AG04450 (cell line): ENCODE data around the gene UACA. TPM values are rescaled to one million over a fixed set of nuclear protein-coding genes. Genes with fewer than 3 reads are reported as not detected.

Source experiments
- CTCF ChIA-PET: fragments of 300-600, 350-600 bp; formaldehyde crosslinking; extraction: SDS; loops from one replicate; lab custom pipeline; 2022; ENCODE audit warnings: antibody characterized with exemption, inconsistent platforms; lab: Charles Lee
- POLR2A ChIA-PET: fragments of 350-600 bp; formaldehyde crosslinking; extraction: SDS; loops from one replicate; lab custom pipeline; 2021; ENCODE audit warnings: antibody characterized with exemption, inconsistent platforms; lab: Yijun Ruan, JAX
- DNase-seq: peaks from one replicate; pipeline ENCODE4 v3.0.0-alpha.2; 2011; ENCODE audit warnings: low read depth, low spot score
- H3K27ac ChIP-seq: one replicate; pipeline ENCODE4 v1.5.1; 2012; ENCODE audit warnings: low read depth, low read length, control low read depth
- H3K27me3 ChIP-seq: one replicate; pipeline ENCODE4 v1.6.0; 2012; ENCODE audit warnings: low read length; ENCODE audit not compliant: control insufficient read depth, insufficient read depth
- H3K4me3 ChIP-seq: 2 replicates; pipeline ENCODE4 v1.5.1; 2011; ENCODE audit warnings: mild to moderate bottlenecking, low read depth, low read length, control low read depth
- H3K9me3 ChIP-seq: 2 replicates; pipeline ENCODE4 v1.5.1; 2012; ENCODE audit warnings: low read length; ENCODE audit not compliant: control insufficient read depth, insufficient read depth
- polyA plus RNA-seq: library from polyadenylated mRNA; depleted of rRNA; stranded (reverse); fragments of >200 nt; gene quantifications from 2 replicates; pipeline ENCODE4 v1.2.3, GENCODE V29; 2011
- TF ChIP-seq, protein P1 (sequence below): IDR thresholded peaks from 2 replicates; pipeline ENCODE4 v1.5.1; 2011; ENCODE audit warnings: low read depth, low read length, control low read depth, inconsistent platforms

UACA gene
- polyA plus RNA-seq, 1 experiment: 134 TPM

DNA sequence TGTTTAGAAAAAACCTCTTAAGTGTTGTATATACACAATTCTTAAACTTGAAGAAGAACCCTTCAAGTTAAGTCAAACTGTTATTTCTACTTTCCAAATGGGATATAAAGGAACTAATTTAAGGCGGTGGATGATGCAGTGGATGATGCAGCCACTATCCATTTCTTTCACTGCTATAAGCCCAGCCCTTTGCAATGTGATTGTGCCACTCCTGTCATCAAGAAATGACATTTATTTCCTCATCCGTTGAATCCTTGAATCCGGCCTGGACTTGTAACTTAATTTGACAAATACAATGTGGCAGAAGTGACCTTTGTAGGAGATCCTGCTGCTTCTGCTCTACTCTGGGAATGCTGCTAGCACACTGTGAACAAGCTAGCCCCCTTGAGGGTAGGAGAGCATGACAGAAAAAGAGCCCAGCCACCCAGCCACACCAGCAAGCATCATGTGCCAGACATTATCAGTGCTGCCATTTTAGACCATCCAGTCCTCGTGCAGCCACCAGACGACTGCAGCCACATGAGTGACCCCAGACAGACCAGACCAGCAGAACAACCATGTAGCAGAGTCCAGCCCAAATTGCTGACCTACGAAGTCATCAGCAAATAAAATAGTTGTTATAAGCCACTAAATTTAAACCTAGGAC is 47.4 kb downstream of the UACA start:
- Histone ChIP-seq H3K27ac (no peak overlapping the region), H3K9me3 (no peaks in the 10 kb centered on the region), H3K27me3 (no peaks in the 10 kb centered on the region), H3K4me3 (no peak overlapping the region)
- CTCF ChIA-PET: interaction anchor here (2.0 kb wide), 1 partner anchor 95 kb away, joined by 6 read pairs; no protein-coding TSS in a partner anchor
- POLR2A ChIA-PET: no interaction called here
- no peak for DNase-seq
- TF ChIP-seq, protein P1, sequence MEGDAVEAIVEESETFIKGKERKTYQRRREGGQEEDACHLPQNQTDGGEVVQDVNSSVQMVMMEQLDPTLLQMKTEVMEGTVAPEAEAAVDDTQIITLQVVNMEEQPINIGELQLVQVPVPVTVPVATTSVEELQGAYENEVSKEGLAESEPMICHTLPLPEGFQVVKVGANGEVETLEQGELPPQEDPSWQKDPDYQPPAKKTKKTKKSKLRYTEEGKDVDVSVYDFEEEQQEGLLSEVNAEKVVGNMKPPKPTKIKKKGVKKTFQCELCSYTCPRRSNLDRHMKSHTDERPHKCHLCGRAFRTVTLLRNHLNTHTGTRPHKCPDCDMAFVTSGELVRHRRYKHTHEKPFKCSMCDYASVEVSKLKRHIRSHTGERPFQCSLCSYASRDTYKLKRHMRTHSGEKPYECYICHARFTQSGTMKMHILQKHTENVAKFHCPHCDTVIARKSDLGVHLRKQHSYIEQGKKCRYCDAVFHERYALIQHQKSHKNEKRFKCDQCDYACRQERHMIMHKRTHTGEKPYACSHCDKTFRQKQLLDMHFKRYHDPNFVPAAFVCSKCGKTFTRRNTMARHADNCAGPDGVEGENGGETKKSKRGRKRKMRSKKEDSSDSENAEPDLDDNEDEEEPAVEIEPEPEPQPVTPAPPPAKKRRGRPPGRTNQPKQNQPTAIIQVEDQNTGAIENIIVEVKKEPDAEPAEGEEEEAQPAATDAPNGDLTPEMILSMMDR: no peak

DNA sequence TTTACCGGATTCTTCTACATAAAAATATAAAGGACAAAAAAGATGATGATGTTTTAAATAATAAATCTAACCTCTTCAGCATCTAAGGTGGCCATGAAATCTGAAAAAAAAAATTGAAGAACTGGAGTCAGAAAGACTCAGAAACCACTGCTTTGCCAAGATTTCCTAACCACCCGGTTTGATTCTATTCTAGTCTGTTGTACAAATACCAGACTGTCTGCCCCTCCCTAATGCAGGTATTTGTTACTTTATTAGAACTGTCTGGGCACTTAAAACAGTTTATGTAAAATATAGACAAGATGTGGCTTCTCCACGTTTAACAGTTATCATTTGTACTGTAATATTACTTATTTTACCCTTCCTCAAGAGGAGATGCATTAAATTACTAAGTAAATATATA is 48.8 kb downstream of the UACA start:
- Histone ChIP-seq H3K9me3 (no peaks in the 10 kb centered on the region), H3K4me3 (no peak overlapping the region), H3K27ac (no peak overlapping the region), H3K27me3 (no peaks in the 10 kb centered on the region)
- no peak for DNase-seq
- ChIA-PET POLR2A (interaction anchor here (1.2 kb wide), 1 partner anchor 86 kb away, joined by 4 read pairs; no protein-coding TSS in a partner anchor), CTCF (interaction anchor here (0.8 to 4.0 kb wide), 4 partner anchors 9 to 160 kb away, joined by 3 to 40 read pairs (median 11); no protein-coding TSS in a partner anchor)
- TF ChIP-seq, protein P1: no peak

DNA sequence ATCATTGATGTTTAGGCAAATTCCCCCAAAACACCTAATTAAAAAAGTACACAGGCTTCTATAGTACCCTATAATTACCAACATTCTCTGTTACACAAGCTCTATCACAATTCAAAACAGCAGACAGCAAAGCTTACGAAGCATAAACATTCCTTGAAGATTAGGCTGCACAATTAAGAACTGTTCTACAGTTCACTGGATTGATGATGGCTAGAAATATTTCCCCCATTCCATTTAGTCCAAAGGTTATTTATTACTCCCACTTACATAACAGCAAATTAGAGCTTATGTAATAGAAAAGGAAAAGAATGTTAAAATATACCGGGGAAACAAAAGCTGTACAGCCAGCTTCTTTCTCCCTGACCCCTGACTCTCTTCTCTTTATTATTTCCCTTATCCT is 49.3 kb downstream of the UACA start:
- H3K4me3 ChIP-seq: no peak overlapping the region
- CTCF ChIA-PET: interaction anchor here (1.9 to 4.0 kb wide), 2 partner anchors 10 to 98 kb away, joined by 19 to 40 read pairs; no protein-coding TSS in a partner anchor
- no peaks in the 10 kb centered on the region for H3K27me3 ChIP-seq
- H3K27ac ChIP-seq: no peak overlapping the region
- TF ChIP-seq, protein P1: no peak
- no peak for DNase-seq
- POLR2A ChIA-PET: interaction anchor here (1.2 kb wide), 1 partner anchor 86 kb away, joined by 4 read pairs; no protein-coding TSS in a partner anchor
- H3K9me3 ChIP-seq: no peaks in the 10 kb centered on the region

DNA sequence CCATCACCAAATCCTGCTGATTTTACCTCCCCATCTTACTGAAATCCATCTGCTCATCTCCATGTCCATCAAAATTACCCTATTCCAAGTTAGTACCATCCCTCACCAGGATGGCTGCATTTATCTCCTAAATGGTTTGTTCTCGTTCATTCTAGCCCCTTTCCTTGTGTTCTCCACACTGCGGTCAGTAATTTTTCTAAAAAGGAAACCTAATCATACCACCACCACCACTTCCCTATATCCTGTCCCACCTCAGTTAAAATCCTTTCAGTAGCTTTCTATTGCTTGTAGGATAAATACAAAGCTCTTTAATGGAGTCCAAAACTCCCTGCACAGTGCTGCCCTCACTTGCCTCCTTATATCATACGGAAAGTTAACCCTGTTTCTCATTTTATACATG is 51.1 kb downstream of the UACA start:
- no peaks in the 10 kb centered on the region for H3K9me3 ChIP-seq

More for the DNA sequence above, 51.1 kb downstream of the UACA start:
- H3K4me3 ChIP-seq: no peak overlapping the region
- ChIA-PET CTCF (interaction anchor here (1.0 to 4.0 kb wide), 2 partner anchors 11 to 162 kb away, joined by 3 to 40 read pairs; no protein-coding TSS in a partner anchor), POLR2A (no interaction called here)
- TF ChIP-seq, protein P1: no peak
- H3K27me3 ChIP-seq: no peaks in the 10 kb centered on the region
- H3K27ac ChIP-seq: no peak overlapping the region
- DNase-seq: no peak
